GM19099 (cell line): ENCODE data around the gene TNRC6B.

Experiments used
- POLR2A ChIP-seq: IDR thresholded peaks from 3 replicates; pipeline ENCODE4 v1.6.1; 2011; ENCODE audit warnings: low read depth; ENCODE audit not compliant: insufficient read length; ENCODE audit errors: extremely low read depth

The TNRC6B gene

GRCh38 chr22:40276996-40277823, 99.5 kb downstream of the TNRC6B start:
- no peak for TF ChIP-seq POLR2A

DNA sequence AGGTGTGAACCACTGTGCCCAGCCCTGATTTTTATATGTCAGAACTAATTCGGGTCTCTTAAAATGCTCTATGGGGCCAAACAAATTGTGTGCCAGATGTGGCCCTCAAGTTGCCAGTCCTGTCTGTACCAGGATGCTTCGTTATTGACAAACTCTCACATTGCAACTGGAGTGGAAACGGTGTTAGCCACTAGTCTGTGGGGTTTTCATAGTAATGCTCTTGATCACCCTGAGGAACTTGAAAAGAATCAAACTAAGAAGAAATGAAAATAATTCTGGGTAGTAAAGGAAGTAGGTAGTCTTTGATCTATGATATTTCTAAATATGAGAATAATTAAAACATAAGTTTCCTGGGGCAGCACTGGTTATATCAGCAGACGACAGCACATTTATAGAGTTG, 101.3 kb downstream of the TNRC6B start:
- no peak for TF ChIP-seq POLR2A

GRCh38 chr22:40281717-40282116, 104.0 kb downstream of the TNRC6B start:
- no peak for TF ChIP-seq POLR2A

DNA sequence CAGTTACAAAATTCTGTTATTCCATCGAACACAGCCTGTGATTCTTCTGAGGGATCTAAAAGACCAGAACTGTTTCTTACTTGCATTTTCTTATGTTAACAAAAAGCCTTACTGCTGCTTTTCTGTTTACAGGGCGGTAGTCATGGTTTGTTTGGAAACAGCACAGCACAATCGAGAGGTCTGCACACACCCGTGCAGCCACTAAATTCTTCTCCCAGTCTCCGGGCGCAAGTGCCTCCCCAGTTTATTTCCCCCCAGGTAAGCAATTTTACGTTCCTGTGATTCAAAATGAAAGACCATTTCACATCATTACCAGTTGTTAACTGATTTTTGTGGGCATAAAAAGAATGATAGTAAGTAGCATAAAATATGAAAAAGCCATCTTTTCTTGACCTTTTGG, 107.8 kb downstream of the TNRC6B start:
- TF ChIP-seq POLR2A = no peak

- TF ChIP-seq POLR2A = no peak
Measured at GRCh38 chr22:40289991-40290459, 112.3 kb downstream of the TNRC6B start.

DNA sequence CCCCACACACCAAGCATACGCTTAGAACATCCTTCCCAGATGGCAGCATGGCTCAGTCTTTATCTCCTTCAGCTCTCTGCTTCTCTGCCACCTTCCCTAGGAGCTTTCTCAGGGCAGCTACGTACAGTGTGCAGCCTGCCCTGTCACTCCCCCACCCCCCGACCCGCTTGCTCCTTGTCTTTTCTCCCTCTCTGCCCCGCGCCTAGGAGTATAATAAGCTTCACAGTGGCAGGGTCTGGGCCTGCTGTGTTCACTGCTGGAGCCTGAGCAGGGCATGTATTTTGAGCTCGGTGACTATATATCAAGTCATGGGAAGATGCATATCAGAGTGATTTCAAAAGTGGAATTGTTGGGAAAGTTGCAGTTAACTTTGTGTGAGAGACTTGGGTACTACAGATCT, 112.8 kb downstream of the TNRC6B start:
- no peak for TF ChIP-seq POLR2A

DNA sequence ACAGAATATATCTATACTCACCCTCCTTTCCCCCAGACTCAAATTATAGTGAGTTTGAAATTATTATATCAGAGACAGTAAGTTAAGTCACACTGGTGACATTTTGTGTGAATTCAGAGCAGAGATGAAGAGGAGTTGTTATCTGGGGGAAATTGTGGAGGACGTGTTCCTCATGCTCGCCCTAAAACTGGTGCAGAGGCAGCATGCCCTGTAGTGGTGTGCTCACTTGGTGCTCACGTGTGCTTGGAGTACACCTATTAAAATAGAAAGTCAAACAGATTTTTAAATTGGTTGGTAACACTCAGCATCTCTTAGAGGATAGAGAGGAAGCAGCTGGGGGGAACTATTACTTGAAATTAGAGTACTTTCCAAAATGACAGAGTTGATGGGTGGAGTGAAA, 117.0 kb downstream of the TNRC6B start:
- TF ChIP-seq POLR2A = no peak

GRCh38 chr22:40300316-40300715, 122.6 kb downstream of the TNRC6B start:
- TF ChIP-seq POLR2A = no peak

GRCh38 chr22:40300884-40301672, 123.4 kb downstream of the TNRC6B start:
- TF ChIP-seq POLR2A = no peak

DNA sequence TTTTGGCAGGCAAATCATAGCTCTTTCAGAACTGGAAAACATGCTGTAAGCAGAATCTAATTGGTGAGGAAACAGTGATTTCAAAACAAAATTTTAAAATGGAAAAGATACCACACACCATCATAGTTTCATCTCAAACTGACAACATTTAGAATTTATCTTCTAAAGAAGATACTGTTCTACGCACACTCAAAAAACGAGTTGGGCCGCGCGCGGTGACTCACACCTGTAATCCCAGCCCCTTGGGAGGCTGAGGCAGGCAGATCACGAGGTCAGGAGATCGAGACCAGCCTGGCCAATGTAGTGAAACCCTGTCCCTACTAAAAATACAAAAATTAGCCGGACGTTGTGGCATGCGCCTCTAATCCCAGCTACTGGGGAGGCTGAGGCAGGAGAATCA, 124.4 kb downstream of the TNRC6B start:
- no peak for TF ChIP-seq POLR2A

GRCh38 chr22:40305625-40306024, 127.9 kb downstream of the TNRC6B start:
- TF ChIP-seq POLR2A = no peak

DNA sequence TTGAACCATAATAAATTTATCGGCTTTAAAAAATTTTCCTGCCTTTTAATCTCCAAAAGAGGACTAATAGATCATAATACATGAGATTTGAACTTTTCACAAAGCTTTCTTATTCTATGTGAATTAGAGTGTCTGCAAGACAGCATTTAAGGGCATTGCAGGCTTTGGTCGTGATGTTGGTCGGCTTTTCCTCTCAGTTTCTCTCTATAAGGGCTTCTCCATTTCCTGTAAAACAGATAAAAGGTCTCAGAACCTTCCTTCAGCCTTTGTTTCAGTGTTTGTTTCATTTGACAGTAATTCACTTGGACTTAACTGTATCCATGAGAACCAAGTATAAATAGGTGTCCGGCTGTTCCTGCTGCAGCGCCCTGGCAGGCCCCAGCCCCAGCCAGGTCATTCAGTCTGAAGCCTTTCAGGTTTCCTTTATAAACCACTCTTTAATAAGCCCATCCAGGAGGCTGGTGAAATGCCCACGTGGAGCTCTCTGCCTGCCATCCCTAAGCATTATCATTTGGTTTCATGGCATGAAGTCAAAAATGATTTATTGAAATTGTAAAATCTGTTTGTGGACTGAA, 131.4 kb downstream of the TNRC6B start:
- TF ChIP-seq POLR2A = no peak

- TF ChIP-seq POLR2A = no peak
Measured at GRCh38 chr22:40309631-40310030, 131.9 kb downstream of the TNRC6B start.

DNA sequence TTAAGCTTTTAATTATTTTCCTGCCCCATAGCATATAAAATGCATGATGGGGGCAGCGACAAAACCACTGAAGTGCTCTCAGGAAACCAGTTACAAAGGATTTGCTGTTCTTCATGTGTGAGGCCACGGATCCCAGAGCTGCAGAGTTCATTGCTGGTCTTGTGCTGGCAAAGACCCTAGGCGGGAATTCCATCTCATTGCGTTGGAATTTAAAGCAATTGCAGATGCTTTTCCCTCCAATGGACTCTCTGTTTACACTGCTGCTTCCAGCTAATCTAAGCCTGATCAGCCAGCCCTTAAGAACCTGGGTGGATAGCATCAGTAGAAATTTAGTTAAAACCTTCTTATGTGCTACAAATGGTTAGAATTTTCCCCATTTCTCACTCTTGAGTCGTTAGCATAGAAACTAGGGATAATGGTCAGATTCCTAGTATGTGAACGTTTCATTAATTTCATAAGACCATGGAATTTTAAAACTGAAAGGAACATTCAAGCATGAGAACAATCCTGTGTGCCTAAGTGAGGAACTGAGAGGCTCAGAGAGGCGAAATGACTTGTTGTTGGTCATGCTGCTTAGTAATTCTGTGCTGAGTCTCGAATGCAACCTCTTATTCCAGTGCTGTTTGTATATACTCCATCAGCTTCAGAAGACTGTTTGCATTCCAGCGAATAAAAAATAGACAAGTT, 132.5 kb downstream of the TNRC6B start:
- TF ChIP-seq POLR2A = no peak

- TF ChIP-seq POLR2A = no peak
Measured at GRCh38 chr22:40310768-40311120, 133.0 kb downstream of the TNRC6B start.
